NB4 (cell line): ENCODE results near the gene CSRP1.

ENCODE experiments used
- MYC ChIP-seq: IDR thresholded peaks from 2 replicates; pipeline ENCODE4 v1.6.1; 2011; ENCODE audit warnings: low read depth, low read length
- POLR2A ChIP-seq: IDR thresholded peaks from 2 replicates; pipeline ENCODE4 v1.6.1; 2011; ENCODE audit warnings: mild to moderate bottlenecking; ENCODE audit not compliant: insufficient read length; ENCODE audit errors: extremely low read depth
- TF ChIP-seq, protein P1 (sequence below): IDR thresholded peaks from one replicate; pipeline ENCODE4 v1.5.1; 2012; ENCODE audit warnings: low read depth, low read length
- TF ChIP-seq, protein P2 (sequence below): IDR thresholded peaks from 2 replicates; pipeline ENCODE4 v1.6.1; 2011; ENCODE audit warnings: low read depth, low read length

DNA sequence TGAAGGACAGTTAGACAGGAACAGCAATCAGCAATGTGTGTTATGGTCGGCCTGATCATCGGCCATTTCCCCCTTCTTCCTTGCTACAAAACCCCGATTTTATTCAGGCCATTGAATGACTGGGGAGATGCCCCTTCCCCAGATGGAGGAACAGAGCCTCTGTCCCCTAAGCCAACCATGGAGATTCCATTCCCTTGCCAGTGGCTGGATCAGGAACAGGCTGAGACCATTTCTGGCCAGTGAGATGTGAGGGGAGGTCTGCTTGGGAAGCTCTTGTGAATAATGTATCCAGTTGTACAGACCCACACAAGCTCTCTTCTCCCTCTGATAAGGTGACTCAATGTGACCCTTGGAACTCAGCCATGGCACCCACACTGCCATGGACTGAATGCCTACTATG, 7.7 kb downstream of the CSRP1 start:
- TF ChIP-seq, protein P1, sequence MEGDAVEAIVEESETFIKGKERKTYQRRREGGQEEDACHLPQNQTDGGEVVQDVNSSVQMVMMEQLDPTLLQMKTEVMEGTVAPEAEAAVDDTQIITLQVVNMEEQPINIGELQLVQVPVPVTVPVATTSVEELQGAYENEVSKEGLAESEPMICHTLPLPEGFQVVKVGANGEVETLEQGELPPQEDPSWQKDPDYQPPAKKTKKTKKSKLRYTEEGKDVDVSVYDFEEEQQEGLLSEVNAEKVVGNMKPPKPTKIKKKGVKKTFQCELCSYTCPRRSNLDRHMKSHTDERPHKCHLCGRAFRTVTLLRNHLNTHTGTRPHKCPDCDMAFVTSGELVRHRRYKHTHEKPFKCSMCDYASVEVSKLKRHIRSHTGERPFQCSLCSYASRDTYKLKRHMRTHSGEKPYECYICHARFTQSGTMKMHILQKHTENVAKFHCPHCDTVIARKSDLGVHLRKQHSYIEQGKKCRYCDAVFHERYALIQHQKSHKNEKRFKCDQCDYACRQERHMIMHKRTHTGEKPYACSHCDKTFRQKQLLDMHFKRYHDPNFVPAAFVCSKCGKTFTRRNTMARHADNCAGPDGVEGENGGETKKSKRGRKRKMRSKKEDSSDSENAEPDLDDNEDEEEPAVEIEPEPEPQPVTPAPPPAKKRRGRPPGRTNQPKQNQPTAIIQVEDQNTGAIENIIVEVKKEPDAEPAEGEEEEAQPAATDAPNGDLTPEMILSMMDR, result no peak
- TF ChIP-seq POLR2A (no peak), MYC (no peak)
- TF ChIP-seq, protein P2, sequence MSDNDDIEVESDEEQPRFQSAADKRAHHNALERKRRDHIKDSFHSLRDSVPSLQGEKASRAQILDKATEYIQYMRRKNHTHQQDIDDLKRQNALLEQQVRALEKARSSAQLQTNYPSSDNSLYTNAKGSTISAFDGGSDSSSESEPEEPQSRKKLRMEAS, result no peak
